MM.1S (cell line): ENCODE measurements around the gene LAYN.

Experiments
- DNase-seq: peaks from one replicate; pipeline ENCODE4 v3.0.0-alpha.2; 2015
- H2AFZ ChIP-seq: fragments of 300-600 bp; sonication (generic); 2 replicates; pipeline ENCODE4 v1.6.0; 2016; ENCODE audit warnings: antibody characterized with exemption, low read length
- H3F3A ChIP-seq: fragments of 300-600 bp; sonication (generic); 2 replicates; pipeline ENCODE4 v1.6.1; 2016; ENCODE audit warnings: mild to moderate bottlenecking, antibody characterized with exemption, low read length, moderate library complexity, mixed read lengths; ENCODE audit not compliant: insufficient read depth
- H3K27ac ChIP-seq: fragments of 300-600 bp; sonication (generic); 2 replicates; pipeline ENCODE4 v1.5.1; 2016; ENCODE audit warnings: mild to moderate bottlenecking, low read length
- H3K27me3 ChIP-seq: fragments of 300-600 bp; sonication (generic); replicated peaks from 2 replicates; pipeline ENCODE4 v1.6.0; 2016; ENCODE audit warnings: low read length; ENCODE audit not compliant: insufficient read depth
- H3K36me3 ChIP-seq: fragments of 300-600 bp; sonication (generic); replicated peaks from 2 replicates; pipeline ENCODE4 v1.6.1; 2016; ENCODE audit warnings: mild to moderate bottlenecking, low read length, mixed read lengths; ENCODE audit not compliant: insufficient read depth
- H3K4me1 ChIP-seq: fragments of 300-600 bp; sonication (generic); 2 replicates; pipeline ENCODE4 v1.6.1; 2016; ENCODE audit warnings: low read length, mixed read lengths
- H3K4me2 ChIP-seq: fragments of 300-600 bp; sonication (generic); 2 replicates; pipeline ENCODE4 v1.6.0; 2016; ENCODE audit warnings: low read depth, low read length
- H3K4me3 ChIP-seq: fragments of 300-600 bp; sonication (generic); 2 replicates; pipeline ENCODE4 v1.5.1; 2016; ENCODE audit warnings: low read length, mixed read lengths
- H3K79me2 ChIP-seq: fragments of 300-600 bp; sonication (generic); 2 replicates; pipeline ENCODE4 v1.6.1; 2016; ENCODE audit warnings: mixed run types, low read length, mixed read lengths
- H3K9ac ChIP-seq: fragments of 300-600 bp; sonication (generic); 2 replicates; pipeline ENCODE4 v1.6.1; 2016; ENCODE audit warnings: low read length, mixed read lengths
- H3K9me2 ChIP-seq: fragments of 300-600 bp; sonication (generic); replicated peaks from 2 replicates; pipeline ENCODE4 v1.6.1; 2016; ENCODE audit warnings: mild to moderate bottlenecking, low read length, mixed read lengths; ENCODE audit not compliant: insufficient read depth
- H3K9me3 ChIP-seq: fragments of 300-600 bp; sonication (generic); replicated peaks from 2 replicates; pipeline ENCODE4 v1.6.1; 2016; ENCODE audit warnings: mild to moderate bottlenecking, low read length, mixed read lengths; ENCODE audit not compliant: insufficient read depth
- H4K20me1 ChIP-seq: fragments of 300-600 bp; sonication (generic); 2 replicates; pipeline ENCODE4 v1.6.1; 2016; ENCODE audit warnings: mild to moderate bottlenecking, low read length, moderate library complexity, mixed read lengths; ENCODE audit not compliant: insufficient read depth
- CTCF ChIP-seq: fragments of 300-600 bp; sonication (generic); IDR thresholded peaks from 2 replicates; pipeline ENCODE4 v1.5.1; 2016; ENCODE audit warnings: antibody characterized with exemption, low read length, mixed read lengths
- EZH2 ChIP-seq: fragments of 300-600 bp; sonication (generic); optimal IDR thresholded peaks from 2 replicates; pipeline ENCODE3; 2017; ENCODE audit warnings: low read depth, mild to moderate bottlenecking, antibody characterized with exemption, low read length, mixed read lengths
- EZH2phosphoT487 ChIP-seq: fragments of 300-600 bp; sonication (generic); IDR thresholded peaks from 2 replicates; pipeline ENCODE4 v1.6.1; 2018; ENCODE audit warnings: antibody characterized with exemption, low read length

Gene LAYN

GRCh38 chr11:111571829-111572501 is 31.4 kb downstream of the LAYN start:
- DNase-seq: no peak
- H3K36me3 ChIP-seq: no peaks in the 10 kb centered on the region
- no peak overlapping the region for H3K27ac ChIP-seq
- no peaks in the 10 kb centered on the region for H3K4me1 ChIP-seq
- H3K9me3 ChIP-seq: no peaks in the 10 kb centered on the region
- H2AFZ ChIP-seq: no peak overlapping the region
- H3K4me2 ChIP-seq: no peak overlapping the region
- no peaks in the 10 kb centered on the region for H3K9me2 ChIP-seq
- no peaks in the 10 kb centered on the region for H3K27me3 ChIP-seq
- no peak overlapping the region for H3K9ac ChIP-seq
- H3F3A ChIP-seq: no peaks in the 10 kb centered on the region
- H3K79me2 ChIP-seq: no peaks in the 10 kb centered on the region
- TF ChIP-seq CTCF (no peak), EZH2 (no peak), EZH2phosphoT487 (no peak)
- no peak overlapping the region for H3K4me3 ChIP-seq
- H4K20me1 ChIP-seq: no peaks in the 10 kb centered on the region

- H3K9me3 ChIP-seq: no peaks in the 10 kb centered on the region
- no peak overlapping the region for H3K9ac ChIP-seq
- H3K79me2 ChIP-seq: no peaks in the 10 kb centered on the region
- H3K9me2 ChIP-seq: no peaks in the 10 kb centered on the region
- H3K4me1 ChIP-seq: no peaks in the 10 kb centered on the region
- H3K4me2 ChIP-seq: no peak overlapping the region
- H3K27ac ChIP-seq: no peak overlapping the region
- DNase-seq: no peak
- H3K36me3 ChIP-seq: no peaks in the 10 kb centered on the region
- H4K20me1 ChIP-seq: no peaks in the 10 kb centered on the region
- H2AFZ ChIP-seq: no peak overlapping the region
- TF ChIP-seq EZH2: no peak
- TF ChIP-seq EZH2phosphoT487: no peak
- TF ChIP-seq CTCF: no peak
- H3F3A ChIP-seq: no peaks in the 10 kb centered on the region
- H3K4me3 ChIP-seq: no peak overlapping the region
- no peaks in the 10 kb centered on the region for H3K27me3 ChIP-seq
Measured at GRCh38 chr11:111572581-111572980, 32.1 kb downstream of the LAYN start.

- no peak for TF ChIP-seq EZH2phosphoT487
- TF ChIP-seq CTCF: no peak
- TF ChIP-seq EZH2: no peak
- H3K9me3 ChIP-seq: no peaks in the 10 kb centered on the region
- H3K27ac ChIP-seq: no peak overlapping the region
- H3F3A ChIP-seq: no peaks in the 10 kb centered on the region
- H4K20me1 ChIP-seq: no peaks in the 10 kb centered on the region
- no peaks in the 10 kb centered on the region for H3K9me2 ChIP-seq
- no peak overlapping the region for H3K9ac ChIP-seq
- no peak for DNase-seq
- H3K4me2 ChIP-seq: no peak overlapping the region
- no peak overlapping the region for H3K4me3 ChIP-seq
- no peaks in the 10 kb centered on the region for H3K27me3 ChIP-seq
- H3K4me1 ChIP-seq: no peaks in the 10 kb centered on the region
- no peak overlapping the region for H2AFZ ChIP-seq
- H3K79me2 ChIP-seq: no peaks in the 10 kb centered on the region
- no peaks in the 10 kb centered on the region for H3K36me3 ChIP-seq
Measured at GRCh38 chr11:111573821-111574249, 33.3 kb downstream of the LAYN start.
